ENCODE measurements around the gene AGA.

AGA gene

DNA sequence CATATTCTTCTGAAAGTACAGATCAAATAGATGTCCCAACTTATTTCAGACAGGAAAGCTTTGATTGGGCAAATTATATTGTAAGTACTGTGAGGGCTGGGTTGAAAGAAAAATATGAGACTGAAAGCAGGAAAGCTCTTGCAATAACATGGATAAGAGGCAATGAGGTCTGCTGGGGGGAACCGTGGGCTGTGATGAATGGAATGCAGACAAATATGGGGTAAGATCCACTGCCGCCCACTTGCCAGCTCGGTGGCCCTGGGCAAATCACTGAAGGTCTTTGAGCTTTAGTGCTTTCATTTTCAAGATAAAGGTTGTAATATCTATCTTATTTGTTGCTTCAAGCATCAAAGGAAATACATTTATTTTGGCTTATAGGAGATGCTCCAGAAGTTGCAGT, 51.0 kb downstream of the AGA start:
- no peak for DNase-seq (ENCODE audit: low read depth in 2 of 2)

DNA sequence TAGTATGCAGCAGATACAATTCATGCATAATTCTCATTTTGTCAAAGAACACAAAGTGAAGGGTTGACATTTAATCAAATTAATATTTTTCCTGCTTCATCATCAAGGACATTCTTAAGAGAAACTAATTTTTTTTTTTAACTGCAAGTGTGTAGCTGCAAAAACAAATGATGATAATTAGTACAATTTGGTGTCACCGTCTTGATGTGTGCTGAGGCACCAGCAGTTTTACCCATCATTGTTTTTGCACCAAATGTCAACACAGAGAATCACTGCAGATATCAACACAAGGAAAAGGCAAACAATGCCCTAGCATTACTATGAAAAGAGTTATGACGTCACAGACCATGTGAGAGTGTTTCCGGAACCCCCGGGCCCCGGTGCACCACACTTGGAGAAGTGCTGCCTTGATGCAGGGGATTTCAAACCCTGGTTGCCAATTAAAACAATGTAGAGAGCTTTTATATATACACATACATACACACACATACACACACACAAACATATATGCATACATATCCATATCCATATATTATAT, 55.9 kb downstream of the AGA start:
- no peak for DNase-seq (ENCODE audit: low read depth in 2 of 2)

DNA sequence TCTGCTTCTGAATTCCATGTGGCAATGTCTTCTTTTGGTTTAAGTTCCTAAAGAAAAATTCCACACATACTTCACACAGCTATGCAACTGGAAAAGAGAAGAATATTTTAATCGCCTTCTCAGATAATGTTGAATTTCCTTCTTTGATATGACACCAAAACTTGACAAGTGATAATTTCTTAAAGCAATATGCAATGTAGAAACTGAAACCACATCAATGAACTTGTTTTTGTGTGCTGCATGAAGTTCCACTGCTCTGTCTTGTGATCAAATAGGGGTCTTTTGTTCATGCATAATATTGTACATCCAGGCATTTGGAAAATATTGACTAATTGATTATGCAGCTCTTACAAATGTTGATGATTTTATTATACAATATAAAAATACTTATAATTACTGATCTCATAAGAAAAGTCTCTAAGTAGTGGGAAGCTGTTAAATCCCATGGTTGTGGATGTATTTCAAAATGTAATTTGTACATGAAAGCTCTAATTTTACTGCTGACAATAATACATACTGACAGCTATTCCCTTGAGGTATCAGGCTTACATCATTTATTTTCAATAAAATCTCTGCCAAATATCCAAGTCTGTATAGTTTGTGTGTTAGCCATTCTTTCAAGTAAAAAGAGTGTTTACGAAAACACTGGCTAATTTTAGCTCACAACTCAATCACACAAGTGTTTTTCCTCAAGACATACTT, 56.5 kb downstream of the AGA start:
- DNase-seq (ENCODE audit: low read depth in 2 of 2), result no peak

DNA sequence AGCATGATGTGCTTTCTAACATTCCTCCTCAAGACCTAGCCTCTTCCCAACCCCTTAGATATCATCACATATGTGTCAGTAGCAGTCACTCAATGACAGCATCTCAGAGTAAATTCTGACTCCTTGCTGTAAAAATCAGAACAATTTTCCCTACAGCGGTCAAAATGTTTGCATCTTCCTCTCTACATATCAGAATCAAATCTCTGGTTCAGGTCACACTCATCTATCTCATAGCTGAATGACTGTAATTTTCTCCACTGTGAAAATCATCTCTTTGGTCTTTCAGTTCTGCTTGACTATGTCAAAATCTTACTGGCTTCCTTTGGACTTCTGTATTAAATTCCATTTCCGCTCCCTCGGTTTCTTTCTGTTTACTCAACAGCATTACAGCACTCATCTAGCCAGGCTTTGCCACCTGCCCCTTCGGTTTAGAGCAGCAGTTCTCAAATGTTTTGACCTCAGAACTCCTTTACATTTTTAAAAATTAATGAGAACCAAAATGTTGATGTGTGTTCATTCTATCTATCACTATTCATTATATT, 57.3 kb downstream of the AGA start:
- no peak for DNase-seq (ENCODE audit: low read depth in 2 of 2)

DNA sequence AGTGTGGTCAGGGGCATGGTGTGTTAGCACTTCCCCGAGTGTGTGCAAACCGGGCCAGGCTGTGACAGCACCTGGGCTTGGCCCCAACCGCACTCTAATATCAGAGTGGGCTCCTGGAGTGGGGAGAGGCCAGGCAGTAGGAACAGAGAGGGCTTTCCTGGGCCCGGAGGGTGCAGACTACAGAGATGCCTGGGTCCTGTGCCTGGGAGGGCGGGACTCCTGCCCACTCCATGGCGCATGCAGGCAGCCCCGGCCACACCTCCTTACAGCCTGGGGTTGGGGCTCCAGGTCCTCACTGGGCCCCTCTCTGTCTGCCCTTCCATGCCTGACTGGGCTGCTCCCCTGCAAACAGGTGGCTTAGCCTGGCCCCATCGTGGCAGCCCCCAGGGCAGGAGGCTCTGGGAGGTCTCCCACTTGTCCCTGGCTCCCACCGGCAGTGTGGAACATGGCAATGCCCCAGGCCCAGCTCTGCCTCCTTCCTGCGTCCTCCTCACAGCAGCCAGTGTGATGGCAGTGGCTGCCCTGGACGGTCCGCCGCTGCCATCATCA, 60.4 kb downstream of the AGA start:
- no peak for DNase-seq (ENCODE audit: low read depth in 2 of 2)
